HepG2 (cell line): Measurements from ENCODE around the gene ZNF814. TPM values are rescaled to one million over a fixed set of nuclear protein-coding genes. Genes with fewer than 3 reads are reported as not detected.
A peak's percentile ranks its signal among the peaks of the same experiment; 100 is the strongest.

ENCODE experiments used
- ATAC-seq: fragments of 200-7000 bp; cut with Tn5 transposase; 3 replicates; pipeline ENCODE4 v1.9.1; 2020; ENCODE audit warnings: mild to moderate bottlenecking, moderate library complexity
- BruUV-seq: library from RNA; stranded (reverse); fragments of 400-500 nt; replicated peaks from 2 replicates; lab custom pipeline; 2021; lab: Mats Ljungman, UMichigan
- CTCF ChIA-PET: fragments of 300-600 bp; formaldehyde crosslinking; extraction: SDS; loops from one replicate; lab custom pipeline; 2021; ENCODE audit warnings: low total read pairs, inconsistent platforms, low intra/inter-chr PET ratio; lab: Yijun Ruan, JAX
- POLR2A ChIA-PET: fragments of 350-600 bp; sonication (Branson Sonifier 250); formaldehyde crosslinking; loops from one replicate; lab custom pipeline; 2020; ENCODE audit warnings: antibody characterized with exemption, inconsistent platforms; lab: Yijun Ruan, JAX
- DNase-seq: peaks from one replicate; pipeline ENCODE4 v3.0.0-alpha.2; 2015; ENCODE audit warnings: low spot score
- FAIRE-seq: peaks from 3 replicates; lab custom pipeline; 2011; peaks lifted over from hg19 to GRCh38; lab: Jason Lieb, UNC
- H2AFZ ChIP-seq: one replicate; pipeline ENCODE4 v1.6.1; 2011; ENCODE audit warnings: low read length, inconsistent platforms
- H3K27ac ChIP-seq: fragments of 300-600 bp; 3 replicates; pipeline ENCODE4 v1.8.0; 2011; ENCODE audit warnings: mixed run types, mild to moderate bottlenecking, mixed read lengths, low read length, inconsistent platforms; ENCODE audit not compliant: insufficient read depth; ENCODE audit errors: extremely low read length
- H3K27me3 ChIP-seq, 2 experiments: fragments of 200-600 bp in 1 of 2; 2 replicates in 1 of 2; 3 replicates in 1 of 2; pipeline versions ENCODE4 v1.6.0 to v1.8.0; 2011; ENCODE audit warnings: low read length in 2 of 2, mild to moderate bottlenecking in 2 of 2, moderate library complexity in 2 of 2, inconsistent platforms in 1 of 2; ENCODE audit not compliant: insufficient read depth in 2 of 2, control insufficient read depth in 1 of 2
- H3K36me3 ChIP-seq, 2 experiments: fragments of 200-600 bp in 1 of 2; replicated peaks in 1 of 2; 2 replicates in 1 of 2; 3 replicates in 1 of 2; pipeline versions ENCODE4 v1.5.1 to v1.8.0; 2011; ENCODE audit warnings: low read length in 2 of 2, inconsistent platforms in 1 of 2; ENCODE audit not compliant: insufficient read depth in 2 of 2, control insufficient read depth in 1 of 2
- H3K4me1 ChIP-seq: 2 replicates; pipeline ENCODE4 v1.5.1; 2012; ENCODE audit warnings: low read length, inconsistent platforms; ENCODE audit not compliant: insufficient read depth
- H3K4me2 ChIP-seq: 2 replicates; pipeline ENCODE4 v1.6.0; 2011; ENCODE audit warnings: low read depth, low read length, inconsistent platforms
- H3K4me3 ChIP-seq, 3 experiments: fragments of 200-600 bp in 1 of 3; sonication (generic), shearing (Covaris generic) in 1 of 3; replicated peaks in 1 of 3; 2 replicates each; pipeline ENCODE4 v1.5.1; 2011 to 2016; ENCODE audit warnings: low read length in 3 of 3, inconsistent platforms in 2 of 3, low read depth in 2 of 3, mild to moderate bottlenecking in 2 of 3, control low read depth in 1 of 3, mixed read lengths in 1 of 3; ENCODE audit not compliant: insufficient read depth in 1 of 3
- H3K79me2 ChIP-seq: one replicate; pipeline ENCODE4 v1.6.1; 2011; ENCODE audit warnings: low read length, inconsistent platforms; ENCODE audit not compliant: insufficient read depth
- H3K9ac ChIP-seq: 2 replicates; pipeline ENCODE4 v1.6.0; 2011; ENCODE audit warnings: mild to moderate bottlenecking, low read depth, low read length, inconsistent platforms; ENCODE audit not compliant: insufficient read depth
- H3K9me3 ChIP-seq: 2 replicates; pipeline ENCODE4 v1.5.1; 2012; ENCODE audit warnings: mild to moderate bottlenecking, low read length
- H4K20me1 ChIP-seq: 2 replicates; pipeline ENCODE4 v1.6.0; 2011; ENCODE audit warnings: inconsistent platforms, mild to moderate bottlenecking, low read length, moderate library complexity; ENCODE audit not compliant: insufficient read depth
- ADNP ChIP-seq: sonication (generic); formaldehyde crosslinking; IDR thresholded peaks from 2 replicates; pipeline ENCODE4 v1.4.0; 2020; ENCODE audit warnings: missing genetic modification reagents
- HNRNPLL ChIP-seq: fragments of 200-400 bp; formaldehyde crosslinking; IDR thresholded peaks from 2 replicates; pipeline ENCODE4 v1.6.1; 2017; ENCODE audit warnings: mild to moderate bottlenecking, low read depth, low read length; ENCODE audit not compliant: poor library complexity, severe bottlenecking
- NBN ChIP-seq: fragments of 450-650 bp; conservative IDR thresholded peaks from 2 replicates; pipeline ENCODE4 v1.6.1; 2017
- WIZ ChIP-seq: sonication (generic); formaldehyde crosslinking; IDR thresholded peaks from 2 replicates; pipeline ENCODE4 v1.5.1; 2020; ENCODE audit warnings: mild to moderate bottlenecking, missing genetic modification reagents
- ZNF20 ChIP-seq: sonication (generic); formaldehyde crosslinking; IDR thresholded peaks from 2 replicates; pipeline ENCODE4 v1.4.0; 2020; ENCODE audit warnings: mild to moderate bottlenecking, moderate library complexity, missing genetic modification reagents
- WGBS: methylation state at CpG from one replicate; pipeline ENCODE4 v1.1.6; 2017; ENCODE audit warnings: low lambda C conversion rate; 5-methylcytosine and 5-hydroxymethylcytosine counted together
- in situ Hi-C: cut with HindIII; loops from 2 replicates; pipeline ENCODE4 v1.10.0; 2017; ENCODE audit warnings: low pct_unique_long_range_greater_than_20kb; ENCODE audit not compliant: extremely low pct_ligation_motif_present
- intact Hi-C: fragments of 100-400 bp; cut with micrococcal nuclease; formaldehyde crosslinking; loops from one replicate; pipeline ENCODE4 v1.10.0; 2022; ENCODE audit not compliant: unreplicated experiment
- polyA plus RNA-seq, 8 experiments: library from polyadenylated mRNA; depleted of rRNA in 3 of 8; stranded (reverse) in 7 of 8; unstranded in 1 of 8; fragments of >200 nt; fragmentation: Illumina TruSeq in 4 of 8; extraction: Trizol in 4 of 8; gene quantifications; 2 replicates each; pipeline versions ENCODE4 v1.2.1 to v1.2.3, GENCODE V29; 2011 to 2016; ENCODE audit warnings: low read depth in 4 of 8, missing spikeins in 1 of 8, mixed read lengths in 1 of 8; ENCODE audit not compliant: insufficient read depth in 1 of 8
- total RNA-seq, 5 experiments: library from RNA; depleted of rRNA; stranded (reverse); fragments of >200 nt; fragmentation: Illumina TruSeq; extraction: Trizol; gene quantifications; 2 replicates each; pipeline ENCODE4 v1.2.3, GENCODE V29; 2016; ENCODE audit warnings: low read depth in 1 of 5
- TF ChIP-seq, protein P1 (sequence below), 2 experiments: IDR thresholded peaks; 2 replicates each; pipeline ENCODE4 v1.6.1; 2011 to 2012; ENCODE audit warnings: low read length in 2 of 2, borderline replicate concordance in 1 of 2, low read depth in 1 of 2, mild to moderate bottlenecking in 1 of 2, moderate library complexity in 1 of 2

The ZNF814 gene
- total and polyA plus RNA-seq, 2 of the 13 experiments (the other 11 are each of a cell fraction or from before 2014, with no cell fraction given), result 2.5 to 3.4 TPM

DNA sequence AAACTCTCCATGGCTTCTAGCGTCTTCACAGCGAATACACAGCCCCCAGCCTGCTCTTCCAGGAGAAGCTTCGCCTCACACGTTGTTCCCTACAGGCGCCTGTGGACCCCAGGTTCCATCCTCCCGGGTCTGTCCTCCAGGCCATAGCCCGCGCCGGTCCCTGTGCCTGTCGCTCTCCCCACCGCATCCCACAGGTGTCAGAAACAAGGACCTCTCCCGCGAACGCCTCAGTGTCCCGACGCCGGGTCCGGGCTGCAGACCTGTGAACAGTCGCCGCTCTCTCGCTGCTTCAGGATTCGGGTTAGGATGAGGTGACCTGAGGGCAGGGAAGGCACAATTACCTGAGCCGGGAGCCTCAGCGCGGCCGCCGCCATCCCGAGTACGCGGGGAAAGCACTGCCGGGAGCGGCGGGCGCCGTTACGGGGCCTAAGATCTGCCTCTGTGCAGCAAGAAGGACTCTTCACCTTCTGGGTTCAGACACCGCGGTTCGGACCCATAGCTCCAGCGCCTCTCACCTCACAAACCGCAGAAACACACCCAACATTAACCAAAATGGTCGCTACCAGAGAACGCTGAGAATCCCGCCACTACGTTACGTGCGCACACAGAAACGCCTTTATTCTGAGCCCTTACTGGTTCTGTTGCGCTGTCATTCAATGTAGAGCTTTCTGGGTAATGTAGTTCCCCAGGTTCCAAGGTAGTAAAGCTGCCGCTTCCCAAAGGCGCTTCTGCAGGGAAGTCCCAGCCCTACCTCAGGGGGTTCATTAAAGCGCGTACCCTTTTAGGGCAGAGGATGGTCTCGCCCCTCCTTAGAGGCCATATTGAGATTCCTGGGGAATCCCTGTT is 46.2 kb upstream of the ZNF814 start, which contains the start of gene ZNF418:
Gene ZNF418 (minus strand): TSS at position 583 of the 846 bp plus-strand sequence. CDS start 1,580 bp downstream, outside the sequence.
- H3K4me1 ChIP-seq, result no peaks in the 10 kb centered on the region
- no peak within 1 kb of the TSS for H3K4me3 ChIP-seq
- in situ Hi-C loops (no loop called here), intact Hi-C loops (no loop called here)
- no peak for FAIRE-seq
- DNase-seq, result no peak
- H3K36me3 ChIP-seq, result no peaks in the 10 kb centered on the region
- WGBS, result 98% methylated on average over 54 of the region's 54 CpGs
- H3K9ac ChIP-seq, result no peak within 1 kb of the TSS
- no peak within 1 kb of the TSS for H3K27ac ChIP-seq
- H3K79me2 ChIP-seq, result no peaks in the 10 kb centered on the region
- H3K27me3 ChIP-seq, result no peaks in the 10 kb centered on the region
- peaks cover 50% of the 10 kb centered on the region for H3K9me3 ChIP-seq
- H4K20me1 ChIP-seq, result no peaks in the 10 kb centered on the region
- TF ChIP-seq HNRNPLL, result peak; percentile 12
- no peak for TF ChIP-seq NBN
- TF ChIP-seq ZNF20 (CRISPR knock-in tag), result no peak
- ChIA-PET CTCF (no interaction called here), POLR2A (no interaction called here)
- no peak within 1 kb of the TSS for H3K4me2 ChIP-seq
- ATAC-seq, result no peak
- no TSS peak for BruUV-seq
- H2AFZ ChIP-seq, result no peak within 1 kb of the TSS

GRCh38 chr19:57927587-57927986 is 38.8 kb upstream of the ZNF814 start:
- H4K20me1 ChIP-seq, result no peaks in the 10 kb centered on the region
- H3K9me3 ChIP-seq, result peaks cover 10% of the 10 kb centered on the region; the same call in 1 of the 2 replicates
- in situ Hi-C loops (no loop called here), intact Hi-C loops (no loop called here)
- 53% methylated on average over 4 of the region's 4 CpGs for WGBS
- no peaks in the 10 kb centered on the region for H3K27me3 ChIP-seq
- FAIRE-seq, result no peak
- no peak overlapping the region for H3K9ac ChIP-seq
- no peak for ATAC-seq
- ChIA-PET POLR2A (no interaction called here), CTCF (no interaction called here)
- no peak overlapping the region for H3K27ac ChIP-seq
- H3K4me2 ChIP-seq, result no peak overlapping the region
- H2AFZ ChIP-seq, result no peak overlapping the region
- H3K79me2 ChIP-seq, result no peaks in the 10 kb centered on the region
- DNase-seq, result no peak
- H3K4me1 ChIP-seq, result no peaks in the 10 kb centered on the region
- BruUV-seq, result no TSS peak
- H3K36me3 ChIP-seq, result no peaks in the 10 kb centered on the region
- no peak for TF ChIP-seq WIZ
- TF ChIP-seq, protein P1, sequence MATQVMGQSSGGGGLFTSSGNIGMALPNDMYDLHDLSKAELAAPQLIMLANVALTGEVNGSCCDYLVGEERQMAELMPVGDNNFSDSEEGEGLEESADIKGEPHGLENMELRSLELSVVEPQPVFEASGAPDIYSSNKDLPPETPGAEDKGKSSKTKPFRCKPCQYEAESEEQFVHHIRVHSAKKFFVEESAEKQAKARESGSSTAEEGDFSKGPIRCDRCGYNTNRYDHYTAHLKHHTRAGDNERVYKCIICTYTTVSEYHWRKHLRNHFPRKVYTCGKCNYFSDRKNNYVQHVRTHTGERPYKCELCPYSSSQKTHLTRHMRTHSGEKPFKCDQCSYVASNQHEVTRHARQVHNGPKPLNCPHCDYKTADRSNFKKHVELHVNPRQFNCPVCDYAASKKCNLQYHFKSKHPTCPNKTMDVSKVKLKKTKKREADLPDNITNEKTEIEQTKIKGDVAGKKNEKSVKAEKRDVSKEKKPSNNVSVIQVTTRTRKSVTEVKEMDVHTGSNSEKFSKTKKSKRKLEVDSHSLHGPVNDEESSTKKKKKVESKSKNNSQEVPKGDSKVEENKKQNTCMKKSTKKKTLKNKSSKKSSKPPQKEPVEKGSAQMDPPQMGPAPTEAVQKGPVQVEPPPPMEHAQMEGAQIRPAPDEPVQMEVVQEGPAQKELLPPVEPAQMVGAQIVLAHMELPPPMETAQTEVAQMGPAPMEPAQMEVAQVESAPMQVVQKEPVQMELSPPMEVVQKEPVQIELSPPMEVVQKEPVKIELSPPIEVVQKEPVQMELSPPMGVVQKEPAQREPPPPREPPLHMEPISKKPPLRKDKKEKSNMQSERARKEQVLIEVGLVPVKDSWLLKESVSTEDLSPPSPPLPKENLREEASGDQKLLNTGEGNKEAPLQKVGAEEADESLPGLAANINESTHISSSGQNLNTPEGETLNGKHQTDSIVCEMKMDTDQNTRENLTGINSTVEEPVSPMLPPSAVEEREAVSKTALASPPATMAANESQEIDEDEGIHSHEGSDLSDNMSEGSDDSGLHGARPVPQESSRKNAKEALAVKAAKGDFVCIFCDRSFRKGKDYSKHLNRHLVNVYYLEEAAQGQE (IDR thresholded peaks at IDR 0.05; ENCODE audit: borderline replicate concordance in 1 of 2, low read depth in 1 of 2, low read length in 2 of 2), result peak in 1 of 2 experiments; percentile 83; a peak in 3 of 4 replicates
- TF ChIP-seq ADNP (CRISPR knock-in tag), result no peak
- no peak overlapping the region for H3K4me3 ChIP-seq
